Body of pancreas (tissue), 4 donors: ENCODE measurements around the gene ADAMTS2.

Experiments used
- POLR2A ChIP-seq, 3 donors: fragments of 450-650 bp; IDR thresholded peaks; one replicate each; pipeline ENCODE4 v1.6.1; 2016; ENCODE audit warnings: antibody characterized with exemption in 3 of 3, mild to moderate bottlenecking in 2 of 3
- TF ChIP-seq, protein P1 (sequence below), 7 experiments: fragments of 450-650 bp in 4 of 7; fragments of 200-600 bp in 3 of 7; sonication (generic) in 3 of 7; IDR thresholded peaks; one replicate each; pipeline ENCODE4 v1.5.1; 2016 to 2019; ENCODE audit warnings: antibody characterized with exemption in 7 of 7

DNA sequence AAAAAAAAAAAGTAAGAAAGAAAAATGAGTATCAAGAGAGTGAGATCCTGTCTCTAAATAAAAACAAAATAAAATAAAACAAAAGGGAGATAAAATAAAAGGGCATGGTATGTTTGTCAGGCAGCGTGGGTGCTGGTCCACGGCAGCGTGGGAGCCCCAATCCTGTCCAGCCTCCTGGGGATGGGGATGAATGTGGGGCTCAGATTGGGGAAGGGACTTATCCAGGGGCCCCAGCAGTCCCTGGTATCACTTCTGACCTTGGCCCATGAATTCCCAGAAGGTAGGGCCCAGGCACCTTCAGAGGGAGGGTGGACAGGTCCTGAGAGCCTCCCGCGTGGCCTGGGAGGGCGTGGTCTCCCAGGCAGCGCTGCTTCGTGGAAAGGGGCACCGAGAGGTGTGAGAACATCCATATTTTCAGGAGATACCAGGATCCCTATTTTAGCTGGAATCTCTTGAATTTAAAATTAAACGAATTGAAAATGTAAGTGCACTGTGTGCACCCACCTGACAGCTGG is 213.9 kb downstream of the ADAMTS2 start:
- TF ChIP-seq, protein P1, sequence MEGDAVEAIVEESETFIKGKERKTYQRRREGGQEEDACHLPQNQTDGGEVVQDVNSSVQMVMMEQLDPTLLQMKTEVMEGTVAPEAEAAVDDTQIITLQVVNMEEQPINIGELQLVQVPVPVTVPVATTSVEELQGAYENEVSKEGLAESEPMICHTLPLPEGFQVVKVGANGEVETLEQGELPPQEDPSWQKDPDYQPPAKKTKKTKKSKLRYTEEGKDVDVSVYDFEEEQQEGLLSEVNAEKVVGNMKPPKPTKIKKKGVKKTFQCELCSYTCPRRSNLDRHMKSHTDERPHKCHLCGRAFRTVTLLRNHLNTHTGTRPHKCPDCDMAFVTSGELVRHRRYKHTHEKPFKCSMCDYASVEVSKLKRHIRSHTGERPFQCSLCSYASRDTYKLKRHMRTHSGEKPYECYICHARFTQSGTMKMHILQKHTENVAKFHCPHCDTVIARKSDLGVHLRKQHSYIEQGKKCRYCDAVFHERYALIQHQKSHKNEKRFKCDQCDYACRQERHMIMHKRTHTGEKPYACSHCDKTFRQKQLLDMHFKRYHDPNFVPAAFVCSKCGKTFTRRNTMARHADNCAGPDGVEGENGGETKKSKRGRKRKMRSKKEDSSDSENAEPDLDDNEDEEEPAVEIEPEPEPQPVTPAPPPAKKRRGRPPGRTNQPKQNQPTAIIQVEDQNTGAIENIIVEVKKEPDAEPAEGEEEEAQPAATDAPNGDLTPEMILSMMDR (IDR thresholded peaks at IDR 0.05) = no peak
- TF ChIP-seq POLR2A (IDR thresholded peaks at IDR 0.05) = no peak
